ENCODE measurements around the gene BHLHE40. TPM values are rescaled to one million over a fixed set of nuclear protein-coding genes. Genes with fewer than 3 reads are reported as not detected.

The BHLHE40 gene
- total and polyA plus RNA-seq, 2 of the 8 experiments (the other 6 are each of a cell fraction or from before 2014, with no cell fraction given) = 1.5 to 2.2 TPM

DNA sequence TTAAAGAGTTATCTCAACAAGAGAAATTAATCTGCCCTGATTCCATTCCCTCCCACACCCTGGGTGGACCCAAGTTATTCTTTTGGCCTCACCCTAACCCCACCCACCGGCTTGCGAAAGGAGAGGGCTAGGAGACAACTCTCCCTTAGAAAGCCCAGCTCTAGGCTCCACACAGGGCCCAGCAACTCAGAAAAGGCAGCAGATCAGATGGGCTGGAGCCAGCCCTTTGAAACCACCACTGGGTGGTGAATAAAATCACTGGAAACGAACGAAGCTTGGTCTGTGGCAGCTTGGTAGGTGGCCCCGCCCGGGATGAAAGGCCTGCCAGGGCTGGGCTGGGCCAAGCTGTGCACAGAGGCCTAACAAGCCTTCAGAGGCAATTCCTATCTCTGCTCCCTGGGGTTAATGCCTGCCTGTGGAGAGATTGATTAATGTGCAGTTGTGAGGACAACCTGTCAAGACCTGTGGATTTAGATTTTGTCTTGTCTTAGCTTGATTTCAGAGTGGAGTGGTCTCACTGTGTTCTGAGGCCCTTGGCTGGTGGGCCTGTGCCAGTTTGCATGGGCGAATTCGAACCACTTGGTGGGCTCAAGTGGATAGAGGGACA, 38.8 kb downstream of the BHLHE40 start:
- WGBS, 2 experiments (ENCODE audit: extremely low coverage in 1 of 2, insufficient coverage in 1 of 2, insufficient read length in 1 of 2, insufficient replicate concordance in 2 of 2, low coverage in 1 of 2, low lambda C conversion rate in 2 of 2, missing lambda C conversion rate in 1 of 2) = 84% methylated on average over 8 of the region's 8 CpGs; no CpG with 5 or more reads in 1 of the 2 experiments
- FAIRE-seq = no peak

More for the DNA sequence above, 38.8 kb downstream of the BHLHE40 start:
- no peaks in the 10 kb centered on the region for H3K36me3 ChIP-seq (ENCODE audit: control insufficient read depth in 2 of 4, insufficient read depth in 4 of 4, low read length in 3 of 4)
- H3K4me2 ChIP-seq (ENCODE audit: insufficient read depth in 1 of 2, low read depth in 2 of 2, low read length in 2 of 2) = no peak overlapping the region
- no peak overlapping the region for H2AFZ ChIP-seq (ENCODE audit: low read length)
- H4K8ac ChIP-seq (ENCODE audit: extremely low read depth, insufficient read depth, low read length) = no peak overlapping the region; the same call in 1 of the 2 replicates
- H2BK20ac ChIP-seq (ENCODE audit: low read length) = no peak overlapping the region
- H3K56ac ChIP-seq (replicated peaks; ENCODE audit: insufficient read length, low read depth, low read length) = no peak overlapping the region
- no peak overlapping the region for H4K5ac ChIP-seq (ENCODE audit: insufficient read length, low read depth, low read length)
- POLR2A ChIA-PET (ENCODE audit: partially characterized antibody) = interaction anchor here (1.0 kb wide), 1 partner anchor 30 kb away, joined by 4 read pairs; no protein-coding TSS in a partner anchor
- no peak overlapping the region for H2BK5ac ChIP-seq (ENCODE audit: low read depth, low read length)
- no peak overlapping the region for H2BK120ac ChIP-seq (replicated peaks; ENCODE audit: low read depth, low read length)
- no peak overlapping the region for H2BK12ac ChIP-seq (ENCODE audit: low read depth, low read length)
- no peaks in the 10 kb centered on the region for H3K23me2 ChIP-seq (ENCODE audit: low read depth, low read length)
- DNase-seq (ENCODE audit: low read depth in 1 of 2, low spot score in 2 of 2) = no peak
- no peaks in the 10 kb centered on the region for H3K27me3 ChIP-seq (replicated peaks in 1 of 4; ENCODE audit: control insufficient read depth in 3 of 4, extremely low read depth in 1 of 4, insufficient read depth in 3 of 4, low read length in 3 of 4)
- H3K79me2 ChIP-seq (ENCODE audit: control insufficient read depth in 1 of 2, insufficient read depth in 2 of 2, low read length in 2 of 2) = no peaks in the 10 kb centered on the region
- no peak overlapping the region for H3K18ac ChIP-seq (ENCODE audit: extremely low read depth, low read length)
- H4K20me1 ChIP-seq (replicated peaks in 1 of 2; ENCODE audit: control insufficient read depth in 1 of 2, insufficient read depth in 2 of 2, low read length in 2 of 2) = no peaks in the 10 kb centered on the region
- no peaks in the 10 kb centered on the region for H3K79me1 ChIP-seq (ENCODE audit: low read depth, low read length)
- no peak overlapping the region for H3K14ac ChIP-seq (ENCODE audit: insufficient read length)
- H3K23ac ChIP-seq (ENCODE audit: insufficient read length) = no peak overlapping the region
- H2AK5ac ChIP-seq (ENCODE audit: low read depth, low read length) = peak overlapping the region; percentile 43; the same call in 1 of the 2 replicates
- TF ChIP-seq, protein P1, sequence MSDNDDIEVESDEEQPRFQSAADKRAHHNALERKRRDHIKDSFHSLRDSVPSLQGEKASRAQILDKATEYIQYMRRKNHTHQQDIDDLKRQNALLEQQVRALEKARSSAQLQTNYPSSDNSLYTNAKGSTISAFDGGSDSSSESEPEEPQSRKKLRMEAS (IDR thresholded peaks at IDR 0.05) = no peak
- no peak for TF ChIP-seq EGR1 (IDR thresholded peaks at IDR 0.05; ENCODE audit: borderline replicate concordance, low read depth, low read length)
- TF ChIP-seq JUN (IDR thresholded peaks at IDR 0.05; ENCODE audit: low read depth, low read length) = no peak
- TF ChIP-seq CHD2 (IDR thresholded peaks at IDR 0.05; ENCODE audit: low read length) = no peak
- peaks cover 0 to 2% (median 0%) of the 10 kb centered on the region in 4 experiments; a peak in 3 of 7 replicates for H3K4me1 ChIP-seq (replicated peaks in 1 of 4; ENCODE audit: control insufficient read depth in 3 of 4, insufficient read depth in 4 of 4, low read length in 3 of 4)
- no peak overlapping the region for H3K9ac ChIP-seq (replicated peaks in 1 of 4; ENCODE audit: extremely low read depth in 1 of 4, low read depth in 3 of 4, low read length in 3 of 4)
- H4K91ac ChIP-seq (replicated peaks; ENCODE audit: insufficient read length, low read length) = no peak overlapping the region
- CTCF ChIA-PET (ENCODE audit: partially characterized antibody) = interaction anchor here (0.8 to 2.5 kb wide), 11 partner anchors 8 to 361 kb away, joined by 3 to 13 read pairs (median 4); partner anchors contain the start of gene BHLHE40
- no peak overlapping the region for H2BK15ac ChIP-seq (ENCODE audit: low read length)
- no peaks in the 10 kb centered on the region for H3K9me3 ChIP-seq (ENCODE audit: insufficient read depth in 2 of 2, low read depth in 1 of 2, low read length in 1 of 2)
- no peak overlapping the region for H3K4ac ChIP-seq (replicated peaks; ENCODE audit: insufficient read length, low read depth, low read length)
- no peak overlapping the region for H3K27ac ChIP-seq (ENCODE audit: low read depth, low read length)
- H3K4me3 ChIP-seq (ENCODE audit: extremely low read depth in 1 of 4, insufficient read depth in 2 of 4, low read depth in 3 of 4, low read length in 4 of 4) = no peak overlapping the region
